A673 (cell line): ENCODE data around the gene PTK6. TPM values are rescaled to one million over a fixed set of nuclear protein-coding genes. Genes with fewer than 3 reads are reported as not detected.

Experiments
- BruUV-seq: library from RNA; stranded (reverse); fragments of 400-500 nt; replicated peaks from 2 replicates; lab custom pipeline; 2021; lab: Mats Ljungman, UMichigan
- CTCF ChIA-PET: fragments of 300-600 bp; sonication (Branson Sonifier 250); formaldehyde crosslinking; loops from one replicate; lab custom pipeline; 2022; ENCODE audit warnings: antibody characterized with exemption; lab: Charles Lee
- POLR2A ChIA-PET: fragments of 300-600 bp; sonication (Branson Sonifier 250); formaldehyde crosslinking; loops from one replicate; lab custom pipeline; 2022; ENCODE audit warnings: antibody characterized with exemption; ENCODE audit not compliant: low non-redundant PET; lab: Charles Lee
- DNase-seq: peaks from one replicate; pipeline ENCODE4 v3.0.0-alpha.2; 2015; ENCODE audit warnings: low spot score
- H3K27ac ChIP-seq: fragments of 200-600 bp; sonication (generic); 2 replicates; pipeline ENCODE4 v1.5.1; 2016; ENCODE audit warnings: mixed run types, low read depth, mild to moderate bottlenecking, mixed read lengths, antibody characterized with exemption, low read length; ENCODE audit not compliant: poor library complexity, severe bottlenecking
- H3K27me3 ChIP-seq: fragments of 200-600 bp; sonication (generic); replicated peaks from 2 replicates; pipeline ENCODE4 v1.6.1; 2017; ENCODE audit warnings: mixed run types, low read depth, mild to moderate bottlenecking, mixed read lengths, antibody characterized with exemption, low read length; ENCODE audit not compliant: insufficient read depth, poor library complexity
- H3K36me3 ChIP-seq: fragments of 200-600 bp; sonication (generic); 2 replicates; pipeline ENCODE4 v1.6.1; 2016; ENCODE audit warnings: mixed run types, mild to moderate bottlenecking, mixed read lengths, antibody characterized with exemption, low read length; ENCODE audit not compliant: insufficient read depth, poor library complexity, severe bottlenecking
- H3K4me1 ChIP-seq: fragments of 200-600 bp; sonication (generic); 2 replicates; pipeline ENCODE4 v1.6.1; 2017; ENCODE audit warnings: mixed run types, mild to moderate bottlenecking, mixed read lengths, antibody characterized with exemption, low read length; ENCODE audit not compliant: insufficient read depth, poor library complexity, severe bottlenecking
- H3K4me3 ChIP-seq: fragments of 200-600 bp; sonication (generic); 2 replicates; pipeline ENCODE4 v1.5.1; 2016; ENCODE audit warnings: low read depth, mixed run types, mild to moderate bottlenecking, mixed read lengths, low read length; ENCODE audit not compliant: poor library complexity, severe bottlenecking
- H3K9me3 ChIP-seq: fragments of 200-600 bp; sonication (generic); 2 replicates; pipeline ENCODE4 v1.6.1; 2016; ENCODE audit warnings: mixed run types, low read depth, mild to moderate bottlenecking, mixed read lengths, antibody characterized with exemption, low read length; ENCODE audit not compliant: poor library complexity, severe bottlenecking
- CTCF ChIP-seq: fragments of 300-800, 200-600 bp; sonication (generic); conservative IDR thresholded peaks from 2 replicates; pipeline ENCODE4 v1.5.1; 2017; ENCODE audit warnings: low read depth, mild to moderate bottlenecking, antibody characterized with exemption, low read length, moderate library complexity, mixed read lengths
- EZH2 ChIP-seq: fragments of 200-600 bp; sonication (generic); IDR thresholded peaks from 2 replicates; pipeline ENCODE4 v1.6.1; 2017; ENCODE audit warnings: borderline replicate concordance, low read depth, mild to moderate bottlenecking, mixed read lengths, antibody characterized with exemption, low read length; ENCODE audit not compliant: poor library complexity, severe bottlenecking
- intact Hi-C: fragments of 100-400 bp; cut with micrococcal nuclease; formaldehyde crosslinking; loops from one replicate; pipeline ENCODE4 v1.10.0; 2022; ENCODE audit not compliant: unreplicated experiment
- total RNA-seq: library from RNA; stranded (reverse); gene quantifications from 2 replicates; pipeline ENCODE4 v1.2.3, GENCODE V29; 2021

The PTK6 gene
- total RNA-seq, 1 experiment from 2014 or later = not detected

- no peaks in the 10 kb centered on the region for H3K9me3 ChIP-seq
- TF ChIP-seq EZH2 = no peak
- no peak for TF ChIP-seq CTCF
- no TSS peak for BruUV-seq
- peaks cover 5% of the 10 kb centered on the region for H3K27me3 ChIP-seq
- H3K36me3 ChIP-seq = no peaks in the 10 kb centered on the region
- ChIA-PET POLR2A (interaction anchor here (0.6 kb wide), 1 partner anchor 363 kb away, joined by 3 read pairs; the partner anchor contains the start of gene TPD52L2), CTCF (no interaction called here)
- no peak overlapping the region for H3K27ac ChIP-seq
- intact Hi-C loops = no loop called here
- DNase-seq = peak; percentile 67
- peaks cover 8% of the 10 kb centered on the region for H3K4me1 ChIP-seq
- H3K4me3 ChIP-seq = no peak overlapping the region
These were observed 35.1 kb downstream of the PTK6 start for GRCh38 chr20:63501818-63502670.

DNA sequence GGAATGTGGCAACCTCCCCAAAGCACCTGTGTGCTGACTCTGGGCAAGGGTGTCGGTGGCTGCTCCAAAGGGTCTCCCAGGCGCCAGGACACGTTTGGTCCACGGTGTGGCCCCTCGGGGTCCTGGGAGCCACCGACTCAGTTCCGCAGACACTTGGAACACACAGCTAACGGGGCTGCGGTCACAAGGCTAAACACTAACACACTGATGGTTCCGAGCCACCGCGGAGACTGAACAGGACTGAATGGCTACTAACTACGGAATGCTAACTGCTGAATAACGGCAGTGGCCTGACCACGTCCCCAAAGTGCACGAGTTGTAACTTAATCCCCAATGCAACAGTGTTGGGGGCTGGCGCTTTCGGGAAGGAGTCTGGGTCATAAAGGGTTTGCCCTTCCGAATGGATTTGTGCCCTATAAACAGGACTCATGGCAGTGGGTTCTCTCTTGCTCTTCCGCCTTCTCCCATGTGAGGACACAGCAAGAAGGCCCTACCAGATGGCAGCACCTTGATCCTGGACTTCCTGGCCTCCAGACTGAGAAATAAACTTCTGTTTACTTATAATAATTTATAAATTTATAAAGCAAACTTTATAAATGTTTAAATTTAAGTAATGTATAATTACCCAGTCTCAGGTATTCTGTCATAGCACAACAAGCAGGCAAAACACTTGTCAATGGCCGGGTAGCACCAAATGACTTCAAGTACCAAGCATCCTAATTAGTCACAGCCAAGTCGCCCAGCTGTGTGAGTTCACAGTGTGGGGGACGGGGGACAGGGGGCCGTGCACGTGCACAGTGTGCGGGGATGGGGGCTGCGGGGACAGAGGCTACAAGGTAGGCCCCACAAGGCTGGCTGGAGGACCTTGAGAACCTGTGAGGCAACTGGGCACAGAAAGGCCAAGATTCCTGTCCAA is 36.0 kb downstream of the PTK6 start:
- POLR2A ChIA-PET = no interaction called here
- BruUV-seq = no TSS peak
- peaks cover 8% of the 10 kb centered on the region for H3K4me1 ChIP-seq
- no peaks in the 10 kb centered on the region for H3K36me3 ChIP-seq
- TF ChIP-seq EZH2 (no peak), CTCF (no peak)
- no peak for DNase-seq
- no peaks in the 10 kb centered on the region for H3K9me3 ChIP-seq
- no peak overlapping the region for H3K27ac ChIP-seq
- CTCF ChIA-PET = no interaction called here
- H3K27me3 ChIP-seq = peaks cover 5% of the 10 kb centered on the region
- intact Hi-C loops = no loop called here
- H3K4me3 ChIP-seq = no peak overlapping the region

DNA sequence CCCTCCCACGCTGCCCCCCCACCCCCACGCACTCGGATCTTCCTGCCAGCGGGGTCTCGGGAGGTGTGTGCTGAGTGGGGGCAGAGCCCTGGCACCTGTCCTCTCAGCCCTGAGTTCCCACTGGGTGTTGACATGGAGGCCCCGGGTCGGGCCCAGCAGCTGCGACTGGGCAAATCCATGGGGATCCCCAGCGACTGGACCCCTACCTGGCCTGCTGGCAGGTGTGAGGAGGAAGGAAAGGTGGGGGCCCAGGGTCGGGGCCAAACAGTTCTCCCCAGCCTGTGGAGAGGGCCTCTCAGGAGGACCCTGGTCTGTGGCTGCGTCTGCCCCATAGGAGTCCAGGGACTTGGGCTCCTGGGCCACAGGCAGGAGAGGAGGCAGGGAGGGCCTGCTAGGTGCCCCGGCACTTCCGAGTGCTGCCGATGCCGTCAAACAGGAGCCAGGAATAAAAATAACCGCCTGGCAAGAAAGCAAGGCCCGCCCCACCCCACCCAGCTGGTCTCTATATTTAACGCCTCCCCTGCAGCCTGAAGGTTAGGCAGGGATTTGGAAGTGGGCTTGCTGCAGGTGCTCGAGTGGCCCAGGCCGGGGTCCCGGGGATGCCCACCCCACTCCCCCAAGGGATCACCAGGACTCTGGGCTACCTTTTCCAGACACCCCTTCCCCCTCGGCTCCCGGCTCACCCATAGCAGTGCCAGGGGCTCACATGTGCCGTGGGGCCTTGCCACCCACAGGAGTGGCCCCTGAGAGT is 36.9 kb downstream of the PTK6 start:
- no TSS peak for BruUV-seq
- DNase-seq = no peak
- H3K4me3 ChIP-seq = no peak overlapping the region
- POLR2A ChIA-PET = no interaction called here
- TF ChIP-seq EZH2 (no peak), CTCF (no peak)
- H3K27ac ChIP-seq = no peak overlapping the region
- CTCF ChIA-PET = no interaction called here
- H3K9me3 ChIP-seq = no peaks in the 10 kb centered on the region
- peaks cover 8% of the 10 kb centered on the region for H3K4me1 ChIP-seq
- no peaks in the 10 kb centered on the region for H3K36me3 ChIP-seq
- peaks cover 5% of the 10 kb centered on the region for H3K27me3 ChIP-seq
- intact Hi-C loops = no loop called here
